ENCODE measurements around the gene MUC4. TPM values are rescaled to one million over a fixed set of nuclear protein-coding genes. Genes with fewer than 3 reads are reported as not detected.
A peak's percentile ranks its signal among the peaks of the same experiment; 100 is the strongest.
"Not testable (repeated sequence)": the region's sequence is repeated elsewhere in the genome, so short reads cannot be mapped to it uniquely, and the experiment has no call there.

The MUC4 gene
- total RNA-seq, 6 donors from 2014 or later = 4.6 to 75.4 (median 11.3) TPM

DNA sequence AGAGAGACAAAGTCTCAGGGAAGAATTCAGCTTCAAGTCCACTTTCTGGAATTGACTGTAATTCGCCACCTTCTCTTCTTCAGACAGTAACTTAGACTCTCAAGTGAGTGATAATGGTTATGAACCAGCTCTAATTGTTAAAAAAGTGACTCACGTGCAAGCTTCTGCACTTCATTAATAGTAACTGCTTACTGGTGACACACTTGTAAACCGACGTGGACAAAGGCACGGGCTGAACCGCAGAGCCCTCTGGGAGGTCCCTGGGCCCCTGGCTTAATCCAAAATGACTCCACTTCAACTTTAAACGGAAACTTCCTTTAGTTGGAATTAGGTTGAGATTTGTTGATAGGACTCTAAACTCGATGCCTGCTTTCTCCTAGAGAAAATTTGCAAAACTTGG, 17.0 kb downstream of the MUC4 start:
- Histone ChIP-seq H3K27me3 (no peaks in the 10 kb centered on the region), H3K4me1 (no peaks in the 10 kb centered on the region), H3K36me3 (no peaks in the 10 kb centered on the region), H3K27ac (no peak overlapping the region), H3K9me3 (no peaks in the 10 kb centered on the region), H3K4me3 (no peak overlapping the region)
- ATAC-seq (ENCODE audit: low FRiP score in 2 of 2) = no peak
- TF ChIP-seq EP300 (IDR thresholded peaks at IDR 0.05) (no peak), POLR2AphosphoS5 (IDR thresholded peaks at IDR 0.05) (no peak), POLR2A (IDR thresholded peaks at IDR 0.05) (no peak)
- TF ChIP-seq, protein P1, sequence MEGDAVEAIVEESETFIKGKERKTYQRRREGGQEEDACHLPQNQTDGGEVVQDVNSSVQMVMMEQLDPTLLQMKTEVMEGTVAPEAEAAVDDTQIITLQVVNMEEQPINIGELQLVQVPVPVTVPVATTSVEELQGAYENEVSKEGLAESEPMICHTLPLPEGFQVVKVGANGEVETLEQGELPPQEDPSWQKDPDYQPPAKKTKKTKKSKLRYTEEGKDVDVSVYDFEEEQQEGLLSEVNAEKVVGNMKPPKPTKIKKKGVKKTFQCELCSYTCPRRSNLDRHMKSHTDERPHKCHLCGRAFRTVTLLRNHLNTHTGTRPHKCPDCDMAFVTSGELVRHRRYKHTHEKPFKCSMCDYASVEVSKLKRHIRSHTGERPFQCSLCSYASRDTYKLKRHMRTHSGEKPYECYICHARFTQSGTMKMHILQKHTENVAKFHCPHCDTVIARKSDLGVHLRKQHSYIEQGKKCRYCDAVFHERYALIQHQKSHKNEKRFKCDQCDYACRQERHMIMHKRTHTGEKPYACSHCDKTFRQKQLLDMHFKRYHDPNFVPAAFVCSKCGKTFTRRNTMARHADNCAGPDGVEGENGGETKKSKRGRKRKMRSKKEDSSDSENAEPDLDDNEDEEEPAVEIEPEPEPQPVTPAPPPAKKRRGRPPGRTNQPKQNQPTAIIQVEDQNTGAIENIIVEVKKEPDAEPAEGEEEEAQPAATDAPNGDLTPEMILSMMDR (IDR thresholded peaks at IDR 0.05) = no peak
- DNase-seq = no peak
- WGBS, 2 donors = 41 to 47% methylated on average over 8 of the region's 8 CpGs

DNA sequence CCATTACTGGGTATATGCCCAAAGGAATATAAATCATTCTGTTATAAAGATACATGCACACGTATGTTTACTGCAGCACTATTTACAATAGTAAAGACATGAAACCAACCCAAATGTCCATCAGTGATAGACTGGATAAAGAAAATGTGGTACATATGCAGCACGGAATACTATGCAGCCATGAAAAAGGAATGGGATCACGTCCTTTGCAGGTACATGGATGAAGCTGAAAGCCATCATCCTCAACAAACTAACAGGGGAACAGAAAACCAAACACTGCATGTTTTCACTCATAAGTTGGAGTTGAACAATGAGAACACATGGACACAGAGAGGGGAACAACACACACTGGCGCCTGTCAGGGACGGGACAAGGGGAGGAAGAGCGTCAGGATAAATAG, 19.1 kb downstream of the MUC4 start:
- not testable (repeated sequence) for ATAC-seq (ENCODE audit: low FRiP score in 2 of 2); H3K36me3 ChIP-seq; H3K9me3 ChIP-seq; DNase-seq; H3K27me3 ChIP-seq; H3K27ac ChIP-seq; H3K4me3 ChIP-seq; H3K4me1 ChIP-seq
- 77 to 81% methylated on average over 6 of the region's 6 CpGs for WGBS, 2 donors

DNA sequence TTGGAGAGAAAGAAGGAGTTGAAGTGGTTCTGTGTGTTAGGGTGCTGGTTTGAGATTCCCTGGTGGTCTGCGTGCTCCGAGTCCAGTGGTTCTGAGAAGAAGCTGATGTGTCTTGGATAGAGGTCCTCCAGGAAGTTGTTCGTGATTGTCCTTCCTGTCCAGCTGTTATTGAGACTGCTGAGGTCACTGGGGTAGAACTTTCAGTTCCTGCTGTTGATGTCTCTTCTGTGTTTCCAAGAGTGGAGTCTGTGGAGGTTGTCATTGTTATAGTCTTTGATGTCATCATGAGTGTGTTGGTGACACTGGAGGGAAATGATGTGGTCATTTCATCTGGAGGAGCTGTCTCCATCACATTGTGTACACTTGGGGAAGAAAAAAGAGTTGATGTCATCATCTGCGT, 20.8 kb downstream of the MUC4 start:
- no peak for ATAC-seq (ENCODE audit: low FRiP score in 2 of 2)
- no peak overlapping the region for H3K27ac ChIP-seq
- TF ChIP-seq POLR2A (IDR thresholded peaks at IDR 0.05) (no peak), EP300 (IDR thresholded peaks at IDR 0.05) (no peak), POLR2AphosphoS5 (IDR thresholded peaks at IDR 0.05) (no peak)
- TF ChIP-seq, protein P1 (IDR thresholded peaks at IDR 0.05) = no peak

DNA sequence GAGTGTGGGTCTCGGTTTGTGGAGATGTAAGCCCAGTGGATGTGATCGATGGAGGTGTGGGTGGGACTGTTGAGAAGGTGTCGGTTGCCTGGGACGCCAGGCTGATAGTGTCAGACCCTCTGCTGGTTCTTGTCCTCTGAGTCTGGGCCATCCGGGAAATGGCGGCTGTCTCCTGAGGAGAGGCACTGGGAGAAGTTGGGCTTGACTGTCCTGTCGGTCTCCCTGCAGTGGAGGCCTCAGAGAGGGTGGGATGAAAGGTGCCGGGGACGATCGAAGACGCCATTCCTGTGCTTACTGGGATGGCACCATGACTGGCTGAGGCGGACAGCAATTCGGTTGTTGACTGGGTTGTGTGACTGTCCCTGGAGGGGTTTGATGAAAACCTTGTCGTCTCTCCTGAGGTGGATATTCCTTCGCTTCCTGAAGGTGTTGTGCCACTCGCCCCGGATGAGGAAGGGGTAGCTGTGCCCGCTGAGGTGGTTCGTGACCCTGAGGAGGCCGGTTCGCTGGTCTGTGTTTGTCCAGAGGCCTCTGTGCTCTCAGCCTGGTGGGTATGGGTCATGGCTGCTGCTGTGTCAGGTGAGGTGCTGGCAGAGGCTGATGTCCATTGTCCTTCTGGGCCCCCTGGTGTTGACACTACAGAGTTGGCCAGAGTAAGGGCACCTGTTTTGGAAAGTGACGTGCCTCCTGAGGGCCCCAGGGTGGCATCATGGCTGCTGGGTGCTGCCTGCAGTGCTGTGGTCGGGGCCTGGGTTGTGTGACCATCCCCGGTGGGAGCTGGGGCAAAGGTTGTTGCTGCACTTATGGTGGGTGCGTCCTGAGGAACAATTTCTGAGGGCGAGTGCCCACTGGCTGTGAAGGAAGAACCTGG, 22.8 kb downstream of the MUC4 start:
- no peak for DNase-seq
- H3K4me3 ChIP-seq = no peak overlapping the region
- no peaks in the 10 kb centered on the region for H3K4me1 ChIP-seq
- no peaks in the 10 kb centered on the region for H3K36me3 ChIP-seq
- H3K27ac ChIP-seq = no peak overlapping the region
- H3K27me3 ChIP-seq = no peaks in the 10 kb centered on the region
- 89 to 94% methylated on average over 15 to 24 of the region's 26 CpGs for WGBS, 2 donors
- H3K9me3 ChIP-seq = no peaks in the 10 kb centered on the region
- TF ChIP-seq POLR2AphosphoS5 (IDR thresholded peaks at IDR 0.05) = no peak
- no peak for TF ChIP-seq POLR2A (IDR thresholded peaks at IDR 0.05)
- TF ChIP-seq EP300 (IDR thresholded peaks at IDR 0.05) = no peak
- peak in 1 of 2 donors; percentile 30 for ATAC-seq (ENCODE audit: low FRiP score in 2 of 2)

More for the DNA sequence above, 20.8 kb downstream of the MUC4 start:
- WGBS, 2 donors = 78 to 81% methylated on average over 4 of the region's 4 CpGs
- H3K4me3 ChIP-seq = no peak overlapping the region
- no peaks in the 10 kb centered on the region for H3K36me3 ChIP-seq
- no peaks in the 10 kb centered on the region for H3K27me3 ChIP-seq
- DNase-seq = peak in 1 of 2 donors; percentile 5
- H3K9me3 ChIP-seq = no peaks in the 10 kb centered on the region
- no peaks in the 10 kb centered on the region for H3K4me1 ChIP-seq

DNA sequence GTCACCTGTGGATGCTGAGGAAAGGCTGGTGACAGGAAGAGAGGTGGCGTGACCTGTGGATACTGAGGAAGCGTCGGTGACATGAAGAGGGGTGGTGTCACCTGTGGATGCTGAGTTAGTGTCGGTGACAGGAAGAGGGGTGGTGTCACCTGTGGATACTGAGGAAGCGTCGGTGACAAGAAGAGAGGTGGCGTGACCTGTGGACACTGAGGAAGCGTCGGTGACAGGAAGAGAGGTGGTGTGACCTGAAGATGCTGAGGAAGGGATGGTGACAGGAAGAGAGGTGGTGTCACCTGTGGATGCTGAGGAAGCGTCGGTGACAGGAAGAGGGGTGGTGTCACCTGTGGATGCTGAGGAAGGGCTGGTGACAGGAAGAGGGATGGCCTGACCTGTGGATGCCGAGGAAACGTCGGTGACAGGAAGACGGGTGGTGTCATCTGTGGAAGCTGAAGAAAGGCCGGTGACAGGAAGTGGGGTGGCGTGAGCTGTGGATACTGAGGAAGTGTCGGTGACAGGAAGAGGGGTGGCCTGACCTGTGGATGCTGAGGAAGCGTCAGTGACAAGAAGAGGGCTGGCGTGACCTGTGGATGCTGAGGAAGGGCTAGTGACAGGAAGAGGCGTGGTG, 25.8 kb downstream of the MUC4 start:
- H3K27me3 ChIP-seq; H3K36me3 ChIP-seq; H3K9me3 ChIP-seq; DNase-seq; H3K4me3 ChIP-seq; H3K4me1 ChIP-seq; ATAC-seq (ENCODE audit: low FRiP score in 2 of 2); H3K27ac ChIP-seq: not testable (repeated sequence)
- 81 to 82% methylated on average over 21 of the region's 21 CpGs for WGBS, 2 donors

DNA sequence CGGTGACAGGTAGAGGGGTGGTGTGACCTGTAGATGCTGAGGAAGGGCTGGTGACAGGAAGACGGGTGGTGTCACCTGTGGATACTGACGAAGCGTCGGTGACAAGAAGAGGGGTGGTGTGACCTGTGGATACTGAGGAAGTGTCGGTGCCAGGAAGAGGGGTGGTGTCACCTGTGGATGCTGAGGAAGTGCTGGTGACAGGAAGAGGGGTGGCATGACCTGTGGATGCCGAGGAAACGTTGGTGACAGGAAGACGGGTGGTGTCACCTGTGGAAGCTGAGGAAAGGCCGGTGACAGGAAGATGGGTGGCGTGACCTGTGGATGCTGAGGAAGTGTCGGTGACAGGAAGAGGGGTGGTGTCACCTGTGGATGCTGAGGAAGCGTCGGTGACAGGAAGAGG, 27.7 kb downstream of the MUC4 start:
- not testable (repeated sequence) for ATAC-seq (ENCODE audit: low FRiP score in 2 of 2); H3K27me3 ChIP-seq; H3K36me3 ChIP-seq; H3K4me3 ChIP-seq; H3K4me1 ChIP-seq; H3K9me3 ChIP-seq; H3K27ac ChIP-seq; DNase-seq
- 85 to 88% methylated on average over 14 of the region's 14 CpGs for WGBS, 2 donors

DNA sequence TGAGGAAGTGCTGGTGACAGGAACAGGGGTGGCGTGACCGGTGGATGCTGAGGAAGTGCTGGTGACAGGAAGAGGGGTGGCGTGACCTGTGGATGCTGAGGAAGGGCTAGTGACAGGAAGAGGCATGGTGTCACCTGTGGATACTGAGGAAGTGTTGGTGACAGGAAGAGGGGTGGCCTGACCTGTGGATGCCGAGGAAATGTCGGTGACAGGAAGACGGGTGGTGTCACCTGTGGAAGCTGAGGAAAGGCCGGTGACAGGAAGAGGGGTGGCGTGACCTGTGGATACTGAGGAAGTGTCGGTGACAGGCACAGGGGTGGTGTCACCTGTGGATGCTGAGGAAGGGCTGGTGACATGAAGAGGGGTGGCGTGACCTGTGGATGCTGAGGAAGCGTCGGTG, 30.5 kb downstream of the MUC4 start:
- not testable (repeated sequence) for H3K4me1 ChIP-seq; ATAC-seq (ENCODE audit: low FRiP score in 2 of 2); DNase-seq; H3K27ac ChIP-seq; H3K4me3 ChIP-seq; H3K27me3 ChIP-seq; H3K9me3 ChIP-seq; H3K36me3 ChIP-seq
- 74 to 78% methylated on average over 12 of the region's 12 CpGs for WGBS, 2 donors

Measured in upper lobe of left lung (tissue), 6 donors.